ENCODE measurements around the gene CBLB. TPM values are rescaled to one million over a fixed set of nuclear protein-coding genes. Genes with fewer than 3 reads are reported as not detected.
"Not testable (repeated sequence)": the region's sequence is repeated elsewhere in the genome, so short reads cannot be mapped to it uniquely, and the experiment has no call there.

CBLB gene
- total and polyA plus RNA-seq, 4 donors, result 3.1 to 22.8 (median 9.8) TPM

- TF ChIP-seq REST (IDR thresholded peaks at IDR 0.05) (peak; percentile 59), SP1 (IDR thresholded peaks at IDR 0.05) (peak; percentile 67), JUND (IDR thresholded peaks at IDR 0.05) (peak; percentile 85 to 94), GABPA (IDR thresholded peaks at IDR 0.05 in 1 of 2, conservative IDR thresholded peaks at IDR 0.05 in 1 of 2) (no peak), MAX (IDR thresholded peaks at IDR 0.05) (peak; percentile 79), FOXA1 (IDR thresholded peaks at IDR 0.05) (peak; percentile 70), YY1 (IDR thresholded peaks at IDR 0.05) (peak; percentile 61), RXRA (IDR thresholded peaks at IDR 0.05) (peak; percentile 84 to 89)
Observed at GRCh38 chr3:105821433-105821832, 47.4 kb downstream of the CBLB start (continued).

GRCh38 chr3:105816833-105817232 lies 52.0 kb downstream of the CBLB start:
- Histone ChIP-seq H3K4me1 (ENCODE audit: control insufficient read depth in 4 of 4, insufficient read depth in 4 of 4, low read length in 3 of 4) (peaks cover 0 to 11% (median 6%) of the 10 kb centered on the region in 4 donors), H3K27me3 (ENCODE audit: control insufficient read depth in 4 of 4, insufficient read depth in 4 of 4, low read length in 3 of 4) (no peaks in the 10 kb centered on the region), H3K36me3 (ENCODE audit: control insufficient read depth in 4 of 4, insufficient read depth in 3 of 4, low read depth in 1 of 4, low read length in 3 of 4) (no peaks in the 10 kb centered on the region), H3K27ac (ENCODE audit: low read depth in 1 of 2, low read length in 2 of 2) (no peak overlapping the region), H3K4me3 (ENCODE audit: low read depth in 1 of 3, low read length in 3 of 3) (no peak overlapping the region), H3K9me3 (ENCODE audit: control insufficient read depth in 4 of 4, low read length in 3 of 4) (no peaks in the 10 kb centered on the region), H3K9ac (ENCODE audit: low read depth in 1 of 2, low read length in 2 of 2) (no peak overlapping the region)
- no peak for DNase-seq (ENCODE audit: low spot score)
- TF ChIP-seq HNF4G (IDR thresholded peaks at IDR 0.05) (no peak), CTCF (IDR thresholded peaks at IDR 0.05; ENCODE audit: low read depth, low read length, missing input control) (no peak), EGR1 (IDR thresholded peaks at IDR 0.05; ENCODE audit: low read depth in 2 of 2) (no peak), RAD21 (IDR thresholded peaks at IDR 0.05) (no peak), NR2F2 (IDR thresholded peaks at IDR 0.05) (no peak), ATF3 (IDR thresholded peaks at IDR 0.05) (no peak), RXRA (IDR thresholded peaks at IDR 0.05) (no peak), GABPA (IDR thresholded peaks at IDR 0.05 in 1 of 2, conservative IDR thresholded peaks at IDR 0.05 in 1 of 2) (no peak), MAX (IDR thresholded peaks at IDR 0.05) (no peak), FOXA2 (IDR thresholded peaks at IDR 0.05) (no peak), HNF4A (conservative IDR thresholded peaks at IDR 0.05) (no peak), YY1 (IDR thresholded peaks at IDR 0.05) (no peak), SP1 (IDR thresholded peaks at IDR 0.05) (no peak), REST (IDR thresholded peaks at IDR 0.05) (no peak), FOXA1 (IDR thresholded peaks at IDR 0.05) (no peak)
- WGBS, result over 99% methylated on average over 2 of the region's 2 CpGs

GRCh38 chr3:105815331-105815730 lies 53.5 kb downstream of the CBLB start:
- not testable (repeated sequence) for H3K27me3 ChIP-seq (ENCODE audit: control insufficient read depth in 4 of 4, insufficient read depth in 4 of 4, low read length in 3 of 4); H3K9me3 ChIP-seq (ENCODE audit: control insufficient read depth in 4 of 4, low read length in 3 of 4); H3K36me3 ChIP-seq (ENCODE audit: control insufficient read depth in 4 of 4, insufficient read depth in 3 of 4, low read depth in 1 of 4, low read length in 3 of 4); H3K4me3 ChIP-seq (ENCODE audit: low read depth in 1 of 3, low read length in 3 of 3); DNase-seq (ENCODE audit: low spot score); H3K9ac ChIP-seq (ENCODE audit: low read depth in 1 of 2, low read length in 2 of 2); H3K27ac ChIP-seq (ENCODE audit: low read depth in 1 of 2, low read length in 2 of 2); H3K4me1 ChIP-seq (ENCODE audit: control insufficient read depth in 4 of 4, insufficient read depth in 4 of 4, low read length in 3 of 4)
- 98% methylated on average over 3 of the region's 3 CpGs for WGBS
